B cell (primary cell): ENCODE data around the gene BLOC1S5.

Experiments
- CTCF ChIP-seq: fragments of 200-600 bp; IDR thresholded peaks from one replicate; pipeline ENCODE4 v1.8.0; 2022; ENCODE audit warnings: antibody characterized with exemption, mild to moderate bottlenecking
- EZH2 ChIP-seq: IDR thresholded peaks from 2 replicates; pipeline ENCODE4 v1.6.1; 2012; ENCODE audit warnings: borderline replicate concordance, low read depth, mild to moderate bottlenecking, moderate library complexity, low read length; ENCODE audit not compliant: insufficient read depth, poor library complexity, severe bottlenecking

- TF ChIP-seq EZH2 (no peak), CTCF (no peak)
These were observed 37.4 kb downstream of the BLOC1S5 start for GRCh38 chr6:8026800-8027199.
